ENCODE results near the gene SCARB2. TPM values are rescaled to one million over a fixed set of nuclear protein-coding genes. Genes with fewer than 3 reads are reported as not detected.

Gene SCARB2
- total RNA-seq, 1 experiment from 2014 or later, result 51.3 TPM

DNA sequence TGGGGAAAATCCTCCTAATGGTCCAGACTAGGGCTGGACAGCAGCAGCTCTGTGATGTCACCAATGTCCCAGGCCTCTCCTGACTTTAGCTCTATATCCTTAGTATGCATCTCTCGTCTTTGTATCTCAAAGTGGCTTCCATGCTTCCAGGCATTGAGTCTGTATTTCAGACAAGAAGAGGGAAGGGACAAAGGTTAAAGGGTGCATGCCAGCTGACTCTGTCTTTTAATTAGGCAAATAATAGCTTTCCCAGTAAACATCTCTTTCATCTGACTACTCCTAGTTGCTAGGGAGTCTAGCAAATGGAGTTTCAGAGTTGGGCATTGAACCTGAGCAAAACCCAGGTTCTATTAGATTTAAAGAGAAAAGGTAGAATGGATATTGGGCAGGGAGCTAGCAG, 43.3 kb upstream of the SCARB2 start:
- H4K20me1 ChIP-seq (ENCODE audit: insufficient read depth), result no peaks in the 10 kb centered on the region
- no peaks in the 10 kb centered on the region for H3K9me3 ChIP-seq (ENCODE audit: control insufficient read depth in 1 of 2, insufficient read depth in 1 of 2, low read depth in 1 of 2, low read length in 2 of 2)
- no peak overlapping the region for H3K4me2 ChIP-seq (ENCODE audit: low read length)
- intact Hi-C loops (cut with micrococcal nuclease), result no loop called here
- H3K9me2 ChIP-seq (ENCODE audit: insufficient read depth), result no peaks in the 10 kb centered on the region
- H3K4me1 ChIP-seq (ENCODE audit: control insufficient read depth in 1 of 2, insufficient read depth in 2 of 2, low read length in 2 of 2), result no peaks in the 10 kb centered on the region; a peak in 1 of 4 replicates
- H2AFZ ChIP-seq (ENCODE audit: low read depth, low read length, poor library complexity, severe bottlenecking), result no peak overlapping the region
- no peak for DNase-seq (ENCODE audit: low read depth, low spot score)
- BruUV-seq (replicated peaks), result no TSS peak
- no peak for ATAC-seq
- no peak overlapping the region for H3K27ac ChIP-seq (ENCODE audit: low read depth, low read length)
- no peaks in the 10 kb centered on the region for H3K27me3 ChIP-seq (ENCODE audit: insufficient read depth, low read length)
- RAD21 ChIA-PET (ENCODE audit: low non-redundant PET in 1 of 2, low total read pairs in 2 of 2, uncharacterized antibody in 2 of 2, unreplicated experiment in 2 of 2), result no interaction called here
- TF ChIP-seq, protein P1, sequence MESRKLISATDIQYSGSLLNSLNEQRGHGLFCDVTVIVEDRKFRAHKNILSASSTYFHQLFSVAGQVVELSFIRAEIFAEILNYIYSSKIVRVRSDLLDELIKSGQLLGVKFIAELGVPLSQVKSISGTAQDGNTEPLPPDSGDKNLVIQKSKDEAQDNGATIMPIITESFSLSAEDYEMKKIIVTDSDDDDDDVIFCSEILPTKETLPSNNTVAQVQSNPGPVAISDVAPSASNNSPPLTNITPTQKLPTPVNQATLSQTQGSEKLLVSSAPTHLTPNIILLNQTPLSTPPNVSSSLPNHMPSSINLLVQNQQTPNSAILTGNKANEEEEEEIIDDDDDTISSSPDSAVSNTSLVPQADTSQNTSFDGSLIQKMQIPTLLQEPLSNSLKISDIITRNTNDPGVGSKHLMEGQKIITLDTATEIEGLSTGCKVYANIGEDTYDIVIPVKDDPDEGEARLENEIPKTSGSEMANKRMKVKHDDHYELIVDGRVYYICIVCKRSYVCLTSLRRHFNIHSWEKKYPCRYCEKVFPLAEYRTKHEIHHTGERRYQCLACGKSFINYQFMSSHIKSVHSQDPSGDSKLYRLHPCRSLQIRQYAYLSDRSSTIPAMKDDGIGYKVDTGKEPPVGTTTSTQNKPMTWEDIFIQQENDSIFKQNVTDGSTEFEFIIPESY (IDR thresholded peaks at IDR 0.05; ENCODE audit: extremely low read depth, insufficient replicate concordance, low read length), result no peak
- TF ChIP-seq RAD21 (IDR thresholded peaks at IDR 0.05; ENCODE audit: low read depth), result no peak
- TF ChIP-seq, protein P2, sequence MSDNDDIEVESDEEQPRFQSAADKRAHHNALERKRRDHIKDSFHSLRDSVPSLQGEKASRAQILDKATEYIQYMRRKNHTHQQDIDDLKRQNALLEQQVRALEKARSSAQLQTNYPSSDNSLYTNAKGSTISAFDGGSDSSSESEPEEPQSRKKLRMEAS (IDR thresholded peaks at IDR 0.05), result no peak
- no peak for TF ChIP-seq JUND (IDR thresholded peaks at IDR 0.05)
- TF ChIP-seq, protein P3, sequence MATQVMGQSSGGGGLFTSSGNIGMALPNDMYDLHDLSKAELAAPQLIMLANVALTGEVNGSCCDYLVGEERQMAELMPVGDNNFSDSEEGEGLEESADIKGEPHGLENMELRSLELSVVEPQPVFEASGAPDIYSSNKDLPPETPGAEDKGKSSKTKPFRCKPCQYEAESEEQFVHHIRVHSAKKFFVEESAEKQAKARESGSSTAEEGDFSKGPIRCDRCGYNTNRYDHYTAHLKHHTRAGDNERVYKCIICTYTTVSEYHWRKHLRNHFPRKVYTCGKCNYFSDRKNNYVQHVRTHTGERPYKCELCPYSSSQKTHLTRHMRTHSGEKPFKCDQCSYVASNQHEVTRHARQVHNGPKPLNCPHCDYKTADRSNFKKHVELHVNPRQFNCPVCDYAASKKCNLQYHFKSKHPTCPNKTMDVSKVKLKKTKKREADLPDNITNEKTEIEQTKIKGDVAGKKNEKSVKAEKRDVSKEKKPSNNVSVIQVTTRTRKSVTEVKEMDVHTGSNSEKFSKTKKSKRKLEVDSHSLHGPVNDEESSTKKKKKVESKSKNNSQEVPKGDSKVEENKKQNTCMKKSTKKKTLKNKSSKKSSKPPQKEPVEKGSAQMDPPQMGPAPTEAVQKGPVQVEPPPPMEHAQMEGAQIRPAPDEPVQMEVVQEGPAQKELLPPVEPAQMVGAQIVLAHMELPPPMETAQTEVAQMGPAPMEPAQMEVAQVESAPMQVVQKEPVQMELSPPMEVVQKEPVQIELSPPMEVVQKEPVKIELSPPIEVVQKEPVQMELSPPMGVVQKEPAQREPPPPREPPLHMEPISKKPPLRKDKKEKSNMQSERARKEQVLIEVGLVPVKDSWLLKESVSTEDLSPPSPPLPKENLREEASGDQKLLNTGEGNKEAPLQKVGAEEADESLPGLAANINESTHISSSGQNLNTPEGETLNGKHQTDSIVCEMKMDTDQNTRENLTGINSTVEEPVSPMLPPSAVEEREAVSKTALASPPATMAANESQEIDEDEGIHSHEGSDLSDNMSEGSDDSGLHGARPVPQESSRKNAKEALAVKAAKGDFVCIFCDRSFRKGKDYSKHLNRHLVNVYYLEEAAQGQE (IDR thresholded peaks at IDR 0.05; ENCODE audit: low read depth), result no peak
- no peak for TF ChIP-seq ELF1 (IDR thresholded peaks at IDR 0.05; ENCODE audit: borderline replicate concordance, low read depth)
- TF ChIP-seq CBX3 (IDR thresholded peaks at IDR 0.05; ENCODE audit: low read depth), result no peak
- TF ChIP-seq FOSL1 (IDR thresholded peaks at IDR 0.05; ENCODE audit: low read depth), result no peak
- no peak for TF ChIP-seq ZFX (IDR thresholded peaks at IDR 0.05)
- TF ChIP-seq ZNF274 (IDR thresholded peaks at IDR 0.05; ENCODE audit: low read depth, low read length), result no peak
- no peak for TF ChIP-seq EGR1 (IDR thresholded peaks at IDR 0.05; ENCODE audit: low read depth)
- no peak for TF ChIP-seq CEBPB (IDR thresholded peaks at IDR 0.05; ENCODE audit: low read depth)
- TF ChIP-seq, protein P4, sequence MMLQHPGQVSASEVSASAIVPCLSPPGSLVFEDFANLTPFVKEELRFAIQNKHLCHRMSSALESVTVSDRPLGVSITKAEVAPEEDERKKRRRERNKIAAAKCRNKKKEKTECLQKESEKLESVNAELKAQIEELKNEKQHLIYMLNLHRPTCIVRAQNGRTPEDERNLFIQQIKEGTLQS (IDR thresholded peaks at IDR 0.05), result no peak
- TF ChIP-seq SIN3A (IDR thresholded peaks at IDR 0.05; ENCODE audit: low read depth), result no peak
- CTCF ChIA-PET, result interaction anchor here (1.5 kb wide), 1 partner anchor 121 kb away, joined by 3 read pairs; no protein-coding TSS in a partner anchor
- no peaks in the 10 kb centered on the region for H3K36me3 ChIP-seq (ENCODE audit: control insufficient read depth in 1 of 2, insufficient read depth in 2 of 2, low read length in 2 of 2)
- H3K9ac ChIP-seq (ENCODE audit: low read length), result no peak overlapping the region
- H3K4me3 ChIP-seq (replicated peaks in 1 of 2; ENCODE audit: low read depth in 1 of 2, low read length in 2 of 2), result no peak overlapping the region
- POLR2A ChIA-PET, result no interaction called here
- H3K79me2 ChIP-seq (ENCODE audit: insufficient read depth, low read length), result no peaks in the 10 kb centered on the region

Data from HCT116 (cell line).